ENCODE measurements around the gene WDR12.

DNA sequence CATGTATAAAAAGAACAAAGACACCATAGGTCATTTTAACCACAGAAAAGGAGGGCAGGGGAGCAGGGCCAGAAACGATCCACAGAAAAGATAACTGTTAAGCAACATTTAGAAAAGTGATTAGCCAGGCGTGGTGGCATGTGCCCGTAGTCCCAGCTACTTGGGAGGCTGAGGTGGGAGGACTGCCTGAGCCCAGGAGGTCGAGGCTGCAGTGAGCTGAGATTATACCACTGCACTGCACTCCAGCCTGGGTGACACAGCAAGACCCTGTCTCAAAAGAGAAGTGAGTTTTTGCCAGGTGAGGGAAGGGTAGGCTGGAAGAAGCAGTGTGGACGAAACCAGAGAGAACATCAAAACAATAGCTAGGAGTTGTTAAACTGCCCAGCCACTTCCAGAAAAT lies 3.3 kb downstream of the WDR12 start:
- no peak for TF ChIP-seq FOXA1 (IDR thresholded peaks at IDR 0.05)
- no peak for TF ChIP-seq LEF1 (IDR thresholded peaks at IDR 0.05; ENCODE audit: borderline replicate concordance)
- TF ChIP-seq L3MBTL2 (conservative IDR thresholded peaks at IDR 0.05): no peak
- no peak for TF ChIP-seq BHLHE40 (IDR thresholded peaks at IDR 0.05; ENCODE audit: borderline replicate concordance)
- no peak for TF ChIP-seq CTBP1 (IDR thresholded peaks at IDR 0.05; ENCODE audit: borderline replicate concordance)
- no peak for TF ChIP-seq ELF4 (IDR thresholded peaks at IDR 0.05)
- no peak for TF ChIP-seq ARNT (IDR thresholded peaks at IDR 0.05)
- TF ChIP-seq HDGF (IDR thresholded peaks at IDR 0.05; ENCODE audit: borderline replicate concordance): no peak
- no peak for TF ChIP-seq NFRKB (IDR thresholded peaks at IDR 0.05)
- no peak for TF ChIP-seq FOXK2 (IDR thresholded peaks at IDR 0.05)
